IMR-90 (cell line): ENCODE measurements around the gene CCDC97.

ENCODE experiments used
- CEBPB ChIP-seq: IDR thresholded peaks from 2 replicates; pipeline ENCODE4 v1.6.1; 2012; ENCODE audit warnings: low read depth, low read length, improper control_type of control experiment
- POLR2A ChIP-seq: IDR thresholded peaks from 2 replicates; pipeline ENCODE4 v1.6.1; 2012; ENCODE audit warnings: mild to moderate bottlenecking, low read depth, low read length
- RAD21 ChIP-seq: IDR thresholded peaks from 2 replicates; pipeline ENCODE4 v1.6.1; 2012; ENCODE audit warnings: low read length, improper control_type of control experiment
- SMC3 ChIP-seq: fragments of 150-350 bp; IDR thresholded peaks from 2 replicates; pipeline ENCODE4 v1.6.1; 2016; ENCODE audit warnings: low read depth, mild to moderate bottlenecking, antibody characterized with exemption, low read length, moderate library complexity
- TF ChIP-seq, protein P1 (sequence below): conservative IDR thresholded peaks from 2 replicates; pipeline ENCODE4 v1.5.1; 2012; ENCODE audit warnings: mild to moderate bottlenecking, low read depth, low read length, improper control_type of control experiment
- TF ChIP-seq, protein P2 (sequence below): fragments of 150-350 bp; IDR thresholded peaks from 2 replicates; pipeline ENCODE4 v1.6.1; 2016; ENCODE audit warnings: low read depth, mild to moderate bottlenecking, low read length, moderate library complexity, borderline replicate concordance
- TF ChIP-seq, protein P3 (sequence below): fragments of 150-350 bp; IDR thresholded peaks from 2 replicates; pipeline ENCODE4 v1.6.1; 2017; ENCODE audit warnings: mild to moderate bottlenecking, antibody characterized with exemption, low read length, low read depth

DNA sequence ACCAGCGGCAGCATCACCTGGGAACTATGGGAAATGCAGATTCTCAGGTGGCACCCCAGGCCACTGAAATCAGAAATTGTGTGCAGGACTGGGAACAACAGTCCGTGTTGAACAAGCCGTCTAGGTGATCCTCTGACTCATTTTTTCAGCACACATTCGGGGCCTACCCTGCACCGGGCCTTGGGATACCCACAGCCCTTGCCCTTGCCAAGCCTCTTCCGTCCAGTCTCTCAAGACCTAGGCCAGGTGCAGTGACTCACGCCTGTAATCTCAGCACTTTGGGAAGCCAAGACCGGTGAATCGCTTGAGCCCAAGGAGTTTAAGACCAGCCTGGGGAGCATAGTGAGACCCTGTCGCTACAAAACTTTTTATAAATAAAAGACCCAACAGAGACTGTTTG, 25.5 kb downstream of the CCDC97 start:
- TF ChIP-seq, protein P1, sequence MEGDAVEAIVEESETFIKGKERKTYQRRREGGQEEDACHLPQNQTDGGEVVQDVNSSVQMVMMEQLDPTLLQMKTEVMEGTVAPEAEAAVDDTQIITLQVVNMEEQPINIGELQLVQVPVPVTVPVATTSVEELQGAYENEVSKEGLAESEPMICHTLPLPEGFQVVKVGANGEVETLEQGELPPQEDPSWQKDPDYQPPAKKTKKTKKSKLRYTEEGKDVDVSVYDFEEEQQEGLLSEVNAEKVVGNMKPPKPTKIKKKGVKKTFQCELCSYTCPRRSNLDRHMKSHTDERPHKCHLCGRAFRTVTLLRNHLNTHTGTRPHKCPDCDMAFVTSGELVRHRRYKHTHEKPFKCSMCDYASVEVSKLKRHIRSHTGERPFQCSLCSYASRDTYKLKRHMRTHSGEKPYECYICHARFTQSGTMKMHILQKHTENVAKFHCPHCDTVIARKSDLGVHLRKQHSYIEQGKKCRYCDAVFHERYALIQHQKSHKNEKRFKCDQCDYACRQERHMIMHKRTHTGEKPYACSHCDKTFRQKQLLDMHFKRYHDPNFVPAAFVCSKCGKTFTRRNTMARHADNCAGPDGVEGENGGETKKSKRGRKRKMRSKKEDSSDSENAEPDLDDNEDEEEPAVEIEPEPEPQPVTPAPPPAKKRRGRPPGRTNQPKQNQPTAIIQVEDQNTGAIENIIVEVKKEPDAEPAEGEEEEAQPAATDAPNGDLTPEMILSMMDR = no peak
- TF ChIP-seq RAD21 (no peak), POLR2A (no peak), SMC3 (no peak), CEBPB (no peak)
- TF ChIP-seq, protein P2, sequence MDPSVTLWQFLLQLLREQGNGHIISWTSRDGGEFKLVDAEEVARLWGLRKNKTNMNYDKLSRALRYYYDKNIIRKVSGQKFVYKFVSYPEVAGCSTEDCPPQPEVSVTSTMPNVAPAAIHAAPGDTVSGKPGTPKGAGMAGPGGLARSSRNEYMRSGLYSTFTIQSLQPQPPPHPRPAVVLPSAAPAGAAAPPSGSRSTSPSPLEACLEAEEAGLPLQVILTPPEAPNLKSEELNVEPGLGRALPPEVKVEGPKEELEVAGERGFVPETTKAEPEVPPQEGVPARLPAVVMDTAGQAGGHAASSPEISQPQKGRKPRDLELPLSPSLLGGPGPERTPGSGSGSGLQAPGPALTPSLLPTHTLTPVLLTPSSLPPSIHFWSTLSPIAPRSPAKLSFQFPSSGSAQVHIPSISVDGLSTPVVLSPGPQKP = no peak
- TF ChIP-seq, protein P3, sequence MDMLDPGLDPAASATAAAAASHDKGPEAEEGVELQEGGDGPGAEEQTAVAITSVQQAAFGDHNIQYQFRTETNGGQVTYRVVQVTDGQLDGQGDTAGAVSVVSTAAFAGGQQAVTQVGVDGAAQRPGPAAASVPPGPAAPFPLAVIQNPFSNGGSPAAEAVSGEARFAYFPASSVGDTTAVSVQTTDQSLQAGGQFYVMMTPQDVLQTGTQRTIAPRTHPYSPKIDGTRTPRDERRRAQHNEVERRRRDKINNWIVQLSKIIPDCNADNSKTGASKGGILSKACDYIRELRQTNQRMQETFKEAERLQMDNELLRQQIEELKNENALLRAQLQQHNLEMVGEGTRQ = no peak
